HCT116 (cell line): ENCODE measurements around the gene PTBP3. TPM values are rescaled to one million over a fixed set of nuclear protein-coding genes. Genes with fewer than 3 reads are reported as not detected.
"Not testable (repeated sequence)": the region's sequence is repeated elsewhere in the genome, so short reads cannot be mapped to it uniquely, and the experiment has no call there.

ENCODE experiments used
- ATAC-seq: fragments of 200-7000 bp; cut with Tn5 transposase; 2 replicates; pipeline ENCODE4 v1.9.1; 2020; ENCODE audit warnings: mild to moderate bottlenecking, moderate library complexity
- BruUV-seq: library from RNA; stranded (reverse); fragments of 400-500 nt; replicated peaks from 2 replicates; lab custom pipeline; 2021; lab: Mats Ljungman, UMichigan
- CTCF ChIA-PET: fragments of 300-600 bp; sonication (Branson Sonifier 250); formaldehyde crosslinking; loops from one replicate; lab custom pipeline; 2021; ENCODE audit warnings: antibody characterized with exemption; lab: Charles Lee
- POLR2A ChIA-PET: fragments of 300-600, 350-600 bp; sonication (Branson Sonifier 250); formaldehyde crosslinking; loops from one replicate; lab custom pipeline; 2021; ENCODE audit warnings: antibody characterized with exemption; lab: Charles Lee
- RAD21 ChIA-PET, 2 experiments: fragments of 300-600 bp; sonication (Branson Sonifier 250); formaldehyde crosslinking; loops; one replicate each; lab custom pipeline; 2023; ENCODE audit warnings: low total read pairs in 2 of 2; ENCODE audit not compliant: uncharacterized antibody in 2 of 2, unreplicated experiment in 2 of 2, low non-redundant PET in 1 of 2; lab: Charles Lee
- DNase-seq: peaks from one replicate; pipeline ENCODE4 v3.0.0-alpha.2; 2010; ENCODE audit warnings: low read depth, low spot score
- H2AFZ ChIP-seq: fragments of 200-600 bp; shearing (Covaris generic), sonication (generic); 2 replicates; pipeline ENCODE4 v1.6.1; 2017; ENCODE audit warnings: low read depth, mixed run types, mixed read lengths, antibody characterized with exemption, low read length; ENCODE audit not compliant: poor library complexity, severe bottlenecking
- H3K27ac ChIP-seq: 2 replicates; pipeline ENCODE4 v1.5.1; 2012; ENCODE audit warnings: low read depth, low read length
- H3K27me3 ChIP-seq: fragments of 200-600 bp; sonication (generic); 2 replicates; pipeline ENCODE4 v1.6.1; 2016; ENCODE audit warnings: mixed run types, low read length, mixed read lengths; ENCODE audit not compliant: insufficient read depth
- H3K36me3 ChIP-seq, 2 experiments: fragments of 200-500 bp in 1 of 2; fragments of 200-600 bp in 1 of 2; sonication (Bioruptor generic) in 1 of 2; sonication (generic) in 1 of 2; 2 replicates each; pipeline versions ENCODE4 v1.5.1 to v1.6.1; 2014 to 2016; ENCODE audit warnings: low read length in 2 of 2, inconsistent platforms in 1 of 2, mixed read lengths in 1 of 2, mixed run types in 1 of 2; ENCODE audit not compliant: insufficient read depth in 2 of 2, control insufficient read depth in 1 of 2
- H3K4me1 ChIP-seq, 2 experiments: fragments of 200-600 bp in 1 of 2; sonication (generic) in 1 of 2; 2 replicates each; pipeline versions ENCODE4 v1.5.1 to v1.6.1; 2012 to 2017; ENCODE audit warnings: low read length in 2 of 2, inconsistent platforms in 1 of 2, mild to moderate bottlenecking in 1 of 2, mixed read lengths in 1 of 2, mixed run types in 1 of 2, moderate library complexity in 1 of 2; ENCODE audit not compliant: insufficient read depth in 2 of 2, control insufficient read depth in 1 of 2
- H3K4me2 ChIP-seq: fragments of 200-600 bp; sonication (generic); 2 replicates; pipeline ENCODE4 v1.6.1; 2017; ENCODE audit warnings: mixed run types, low read length, mixed read lengths
- H3K4me3 ChIP-seq, 2 experiments: fragments of 200-600 bp in 1 of 2; sonication (generic) in 1 of 2; replicated peaks in 1 of 2; 2 replicates each; pipeline ENCODE4 v1.5.1; 2011 to 2016; ENCODE audit warnings: low read length in 2 of 2, control low read depth in 1 of 2, low read depth in 1 of 2, mild to moderate bottlenecking in 1 of 2, mixed read lengths in 1 of 2, mixed run types in 1 of 2
- H3K79me2 ChIP-seq: fragments of 200-600 bp; sonication (generic); 2 replicates; pipeline ENCODE4 v1.6.1; 2017; ENCODE audit warnings: mild to moderate bottlenecking, mixed run types, low read length, moderate library complexity, mixed read lengths; ENCODE audit not compliant: insufficient read depth
- H3K9ac ChIP-seq: fragments of 200-600 bp; sonication (generic); 2 replicates; pipeline ENCODE4 v1.6.1; 2016; ENCODE audit warnings: low read length, mixed read lengths
- H3K9me2 ChIP-seq: fragments of 200-600 bp; sonication (generic), shearing (Covaris generic); 2 replicates; pipeline ENCODE4 v1.6.1; 2017; ENCODE audit warnings: mixed run types, mild to moderate bottlenecking, moderate library complexity; ENCODE audit not compliant: insufficient read depth
- H3K9me3 ChIP-seq, 2 experiments: fragments of 200-500 bp in 1 of 2; fragments of 200-600 bp in 1 of 2; sonication (Bioruptor generic) in 1 of 2; sonication (generic) in 1 of 2; 2 replicates each; pipeline ENCODE4 v1.6.1; 2014 to 2017; ENCODE audit warnings: low read length in 2 of 2, mixed read lengths in 2 of 2, inconsistent platforms in 1 of 2, low read depth in 1 of 2, mild to moderate bottlenecking in 1 of 2, mixed run types in 1 of 2, moderate library complexity in 1 of 2; ENCODE audit not compliant: control insufficient read depth in 1 of 2, insufficient read depth in 1 of 2
- H4K20me1 ChIP-seq: fragments of 200-600 bp; sonication (generic), shearing (Covaris generic); 2 replicates; pipeline ENCODE4 v1.6.1; 2017; ENCODE audit warnings: mixed run types, mild to moderate bottlenecking, moderate library complexity; ENCODE audit not compliant: insufficient read depth
- EGR1 ChIP-seq: IDR thresholded peaks from 2 replicates; pipeline ENCODE4 v1.6.1; 2012; ENCODE audit warnings: low read depth
- EZH2 ChIP-seq: fragments of 200-600 bp; sonication (generic); IDR thresholded peaks from 2 replicates; pipeline ENCODE4 v1.6.1; 2017; ENCODE audit warnings: antibody characterized with exemption, mixed run types
- EZH2phosphoT487 ChIP-seq: fragments of 200-600 bp; IDR thresholded peaks from 2 replicates; pipeline ENCODE4 v1.6.1; 2018; ENCODE audit warnings: antibody characterized with exemption, borderline replicate concordance
- MAX ChIP-seq: IDR thresholded peaks from 2 replicates; pipeline ENCODE4 v1.6.1; 2012
- RAD21 ChIP-seq: IDR thresholded peaks from 2 replicates; pipeline ENCODE4 v1.6.1; 2012; ENCODE audit warnings: low read depth, mild to moderate bottlenecking
- SRF ChIP-seq: IDR thresholded peaks from 2 replicates; pipeline ENCODE4 v1.6.1; 2012; ENCODE audit warnings: low read depth
- TCF7L2 ChIP-seq: IDR thresholded peaks from 2 replicates; pipeline ENCODE4 v1.7.0; 2011; ENCODE audit warnings: borderline replicate concordance, inconsistent platforms; ENCODE audit not compliant: insufficient read depth, insufficient read length; ENCODE audit errors: extremely low read depth
- intact Hi-C: fragments of 100-400 bp; cut with micrococcal nuclease; formaldehyde crosslinking; loops from 2 replicates; pipeline ENCODE4 v1.10.0; 2022
- total RNA-seq: library from RNA; stranded (reverse); gene quantifications from one replicate; pipeline ENCODE4 v1.2.1, GENCODE V29; 2021; ENCODE audit not compliant: unreplicated experiment

PTBP3 gene
- total RNA-seq, 1 experiment from 2014 or later: 102 TPM

DNA sequence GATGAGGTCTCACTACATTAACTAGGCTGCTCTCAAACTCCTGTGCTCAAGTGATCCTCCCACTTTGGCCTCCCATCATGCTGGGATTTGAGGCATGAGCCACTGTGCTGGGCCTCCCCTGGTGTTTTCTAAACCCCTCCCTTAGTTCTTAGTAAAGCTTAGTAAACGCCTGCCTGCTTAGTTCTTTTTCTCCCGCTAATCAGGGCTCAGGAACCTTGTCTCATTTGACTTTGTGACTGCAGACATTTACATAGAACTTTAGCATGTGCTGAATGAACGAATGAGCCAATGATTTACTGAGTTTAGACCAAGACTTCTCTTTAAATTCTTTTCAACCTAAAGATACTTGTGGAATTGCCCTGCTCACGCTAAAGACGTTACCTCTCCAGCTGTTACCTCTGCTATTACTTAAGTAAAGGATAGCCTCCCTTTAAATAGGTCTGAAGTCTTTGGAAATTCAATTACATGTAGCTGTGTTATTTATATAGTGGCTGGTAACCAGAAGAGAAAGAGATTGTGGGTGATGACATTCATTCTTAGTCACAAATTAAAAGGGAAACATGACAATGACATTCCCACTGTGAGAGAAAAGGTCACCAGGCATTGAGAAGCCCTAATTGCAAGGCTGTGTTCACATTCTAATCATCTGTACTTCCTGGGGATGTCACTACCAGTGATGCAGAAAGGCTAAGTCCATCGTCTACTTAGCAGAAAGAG lies 139.7 kb downstream of the PTBP3 start:
- no peak for ATAC-seq
- intact Hi-C loops: no loop called here
- Histone ChIP-seq H3K9ac (no peak overlapping the region), H2AFZ (no peak overlapping the region), H3K36me3 (no peaks in the 10 kb centered on the region), H3K4me3 (no peak overlapping the region), H3K79me2 (no peaks in the 10 kb centered on the region), H3K27me3 (no peaks in the 10 kb centered on the region), H4K20me1 (no peaks in the 10 kb centered on the region), H3K4me2 (no peak overlapping the region), H3K27ac (no peak overlapping the region), H3K9me3 (no peaks in the 10 kb centered on the region), H3K4me1 (no peaks in the 10 kb centered on the region), H3K9me2 (no peaks in the 10 kb centered on the region)
- BruUV-seq: no TSS peak
- ChIA-PET POLR2A (no interaction called here), RAD21 (no interaction called here), CTCF (no interaction called here)
- TF ChIP-seq EZH2 (no peak), RAD21 (no peak), EGR1 (no peak), EZH2phosphoT487 (no peak), TCF7L2 (no peak), MAX (no peak), SRF (no peak)
- no peak for DNase-seq

DNA sequence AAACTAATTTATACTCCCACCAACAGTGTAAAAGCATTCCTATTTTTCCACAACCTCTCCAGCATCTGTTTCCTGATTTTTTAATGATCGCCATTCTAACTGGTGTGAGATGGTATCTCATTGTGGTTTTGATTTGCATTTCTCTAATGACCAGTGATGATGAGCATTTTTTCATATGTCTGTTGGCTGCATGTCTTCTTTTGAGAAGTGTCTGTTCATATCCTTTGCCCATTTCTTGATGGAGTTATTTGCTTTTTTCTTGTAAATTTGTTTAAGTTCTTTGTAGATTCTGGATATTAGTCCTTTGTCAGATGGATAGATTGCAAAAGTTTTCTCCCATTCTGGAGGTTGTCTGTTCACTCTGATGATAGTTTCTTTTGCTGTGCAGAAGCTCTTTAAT lies 143.1 kb downstream of the PTBP3 start:
- H3K36me3 ChIP-seq, H3K4me3 ChIP-seq, CTCF ChIA-PET, H3K4me2 ChIP-seq, DNase-seq, H3K27me3 ChIP-seq, intact Hi-C loops, ATAC-seq, RAD21 ChIA-PET, H3K4me1 ChIP-seq, H4K20me1 ChIP-seq, POLR2A ChIA-PET, H3K79me2 ChIP-seq, H3K27ac ChIP-seq, H2AFZ ChIP-seq, BruUV-seq, H3K9me2 ChIP-seq, H3K9ac ChIP-seq, H3K9me3 ChIP-seq: not testable (repeated sequence)
